Erythroblast (primary cell): ENCODE data around the gene TMC6.

ENCODE experiments used
- GATA1 ChIP-seq: IDR thresholded peaks from 2 replicates; pipeline ENCODE4 v1.6.1; 2011; ENCODE audit warnings: low read depth, mild to moderate bottlenecking, control low read depth, low read length, moderate library complexity
- POLR2A ChIP-seq: IDR thresholded peaks from 2 replicates; pipeline ENCODE4 v1.6.1; 2011; ENCODE audit warnings: mild to moderate bottlenecking, low read length

GRCh38 chr17:78111016-78111726 lies 17.4 kb downstream of the TMC6 start:
- no peak for TF ChIP-seq POLR2A
- TF ChIP-seq GATA1 = no peak
